Transverse colon (tissue), 4 donors: Measurements from ENCODE around the gene KRTAP23-1. TPM values are rescaled to one million over a fixed set of nuclear protein-coding genes. Genes with fewer than 3 reads are reported as not detected.

ENCODE experiments used
- DNase-seq: peaks from one replicate; pipeline ENCODE4 v3.0.0-alpha.2; 2019
- H3K27ac ChIP-seq, 4 donors: fragments of 200-600 bp; sonication (generic); 2 replicates each; pipeline ENCODE4 v1.5.1; 2016 to 2018; ENCODE audit warnings: inconsistent platforms in 4 of 4
- H3K27me3 ChIP-seq: fragments of 200-600 bp; sonication (generic); 2 replicates; pipeline ENCODE4 v1.5.1; 2017; ENCODE audit warnings: inconsistent platforms
- H3K36me3 ChIP-seq, 4 donors: fragments of 200-600 bp; sonication (generic); 2 replicates each; pipeline ENCODE4 v1.5.1; 2017 to 2019; ENCODE audit warnings: inconsistent platforms in 4 of 4
- H3K4me1 ChIP-seq, 4 donors: fragments of 200-600 bp; sonication (generic); 2 replicates each; pipeline ENCODE4 v1.5.1; 2017 to 2020; ENCODE audit warnings: inconsistent platforms in 4 of 4
- H3K4me3 ChIP-seq, 4 donors: fragments of 200-600 bp; sonication (generic); 1 replicate in 1 of 4; 2 replicates in 3 of 4; pipeline versions ENCODE4 v1.5.1 to v1.6.1; 2017 to 2019; ENCODE audit warnings: inconsistent platforms in 4 of 4
- H3K9me3 ChIP-seq, 2 donors: fragments of 200-600 bp; sonication (generic); 2 replicates each; pipeline ENCODE4 v1.5.1; 2017 to 2019; ENCODE audit warnings: inconsistent platforms in 2 of 2
- CTCF ChIP-seq, 5 experiments: fragments of 200-600 bp in 3 of 5; fragments of 450-650 bp in 2 of 5; sonication (generic) in 3 of 5; IDR thresholded peaks; 1 replicate in 2 of 5; 2 replicates in 3 of 5; pipeline ENCODE4 v1.5.1; 2016 to 2017; ENCODE audit warnings: antibody characterized with exemption in 5 of 5, inconsistent platforms in 3 of 5, mild to moderate bottlenecking in 2 of 5, moderate library complexity in 1 of 5
- EP300 ChIP-seq: sonication (generic); formaldehyde crosslinking; IDR thresholded peaks from one replicate; pipeline ENCODE4 v1.6.1; 2017; ENCODE audit warnings: antibody characterized with exemption, low read depth
- POLR2A ChIP-seq: fragments of 450-650 bp; IDR thresholded peaks from one replicate; pipeline ENCODE4 v1.6.1; 2016; ENCODE audit warnings: antibody characterized with exemption, mild to moderate bottlenecking, moderate library complexity
- POLR2AphosphoS5 ChIP-seq, 3 donors: sonication (generic); formaldehyde crosslinking; IDR thresholded peaks; one replicate each; pipeline ENCODE4 v1.6.1; 2016; ENCODE audit warnings: antibody characterized with exemption in 3 of 3
- WGBS, 2 donors: methylation state at CpG; one replicate each; pipeline ENCODE4 v1.1.5; 2018; ENCODE audit warnings: low coverage in 1 of 2; 5-methylcytosine and 5-hydroxymethylcytosine counted together
- in situ Hi-C, 4 donors: fragments of 200-750 bp; cut with MboI; loops; one replicate each; pipeline versions ENCODE4 v1.15.0 to v1.15.1; 2017; ENCODE audit warnings: low sequenced_read_pairs in 3 of 4, low pct_ligation_motif_present in 1 of 4, low pct_unique_long_range_greater_than_20kb in 1 of 4
- intact Hi-C: fragments of 100-400 bp; cut with DNase I; formaldehyde crosslinking; loops from one replicate; pipeline ENCODE4 v1.15.1; 2023; ENCODE audit warnings: low total_unique reads
- total RNA-seq, 4 donors: library from RNA; depleted of rRNA; stranded (reverse); fragments of >200 nt; gene quantifications; one replicate each; pipeline ENCODE4 v1.1.0, GENCODE V29; 2016

KRTAP23-1 gene
- total RNA-seq, 4 donors from 2014 or later, result not detected

- in situ Hi-C loops, result loop anchor here in 2 of 4 donors (25.0 kb wide), 2 partner anchors 112 to 738 kb away; no protein-coding TSS in a partner anchor
- no peak overlapping the region for H3K27ac ChIP-seq
- no peaks in the 10 kb centered on the region for H3K36me3 ChIP-seq
- DNase-seq, result no peak
- TF ChIP-seq EP300 (no peak), CTCF (IDR thresholded peaks at IDR 0.05) (no peak), POLR2AphosphoS5 (IDR thresholded peaks at IDR 0.05) (no peak), POLR2A (no peak)
- no peaks in the 10 kb centered on the region for H3K9me3 ChIP-seq
- no peaks in the 10 kb centered on the region for H3K27me3 ChIP-seq
- 31 to 39% methylated on average over 3 of the region's 3 CpGs for WGBS, 2 donors
- intact Hi-C loops, result no loop called here
- no peak overlapping the region for H3K4me3 ChIP-seq
- no peaks in the 10 kb centered on the region for H3K4me1 ChIP-seq
Measured at GRCh38 chr21:30349572-30349971, 1.2 kb upstream of the KRTAP23-1 start.

DNA sequence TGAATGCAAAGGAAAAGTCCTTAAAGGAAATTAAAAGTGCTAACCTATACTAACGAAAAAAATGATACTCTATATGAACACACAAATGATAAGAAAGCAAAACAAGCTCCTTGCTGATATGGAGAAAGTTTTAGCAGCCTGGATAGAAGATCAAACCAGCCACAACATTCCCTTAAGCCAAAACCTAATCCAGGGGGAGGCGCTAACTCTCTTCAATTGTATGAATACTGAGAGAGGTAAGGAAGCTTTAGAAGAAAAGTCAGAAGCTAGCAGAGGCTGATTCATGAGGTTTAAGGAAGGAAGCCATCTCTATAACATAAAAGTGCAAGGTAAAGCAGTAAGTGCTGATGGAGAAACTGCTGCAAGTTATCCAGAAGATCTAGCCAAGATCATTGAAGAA is 3.4 kb downstream of the KRTAP23-1 start:
- TF ChIP-seq CTCF (IDR thresholded peaks at IDR 0.05) (no peak), EP300 (no peak), POLR2A (no peak), POLR2AphosphoS5 (IDR thresholded peaks at IDR 0.05) (no peak)
- 62 to 73% methylated on average over 2 of the region's 2 CpGs for WGBS, 2 donors
- Histone ChIP-seq H3K36me3 (no peaks in the 10 kb centered on the region), H3K4me1 (no peaks in the 10 kb centered on the region), H3K27me3 (no peaks in the 10 kb centered on the region), H3K9me3 (no peaks in the 10 kb centered on the region), H3K27ac (no peak overlapping the region), H3K4me3 (no peak overlapping the region)
- DNase-seq, result no peak
- in situ Hi-C loops, result loop anchor here in 2 of 4 donors (25.0 kb wide), 2 partner anchors 108 to 742 kb away; no protein-coding TSS in a partner anchor
- intact Hi-C loops, result no loop called here

DNA sequence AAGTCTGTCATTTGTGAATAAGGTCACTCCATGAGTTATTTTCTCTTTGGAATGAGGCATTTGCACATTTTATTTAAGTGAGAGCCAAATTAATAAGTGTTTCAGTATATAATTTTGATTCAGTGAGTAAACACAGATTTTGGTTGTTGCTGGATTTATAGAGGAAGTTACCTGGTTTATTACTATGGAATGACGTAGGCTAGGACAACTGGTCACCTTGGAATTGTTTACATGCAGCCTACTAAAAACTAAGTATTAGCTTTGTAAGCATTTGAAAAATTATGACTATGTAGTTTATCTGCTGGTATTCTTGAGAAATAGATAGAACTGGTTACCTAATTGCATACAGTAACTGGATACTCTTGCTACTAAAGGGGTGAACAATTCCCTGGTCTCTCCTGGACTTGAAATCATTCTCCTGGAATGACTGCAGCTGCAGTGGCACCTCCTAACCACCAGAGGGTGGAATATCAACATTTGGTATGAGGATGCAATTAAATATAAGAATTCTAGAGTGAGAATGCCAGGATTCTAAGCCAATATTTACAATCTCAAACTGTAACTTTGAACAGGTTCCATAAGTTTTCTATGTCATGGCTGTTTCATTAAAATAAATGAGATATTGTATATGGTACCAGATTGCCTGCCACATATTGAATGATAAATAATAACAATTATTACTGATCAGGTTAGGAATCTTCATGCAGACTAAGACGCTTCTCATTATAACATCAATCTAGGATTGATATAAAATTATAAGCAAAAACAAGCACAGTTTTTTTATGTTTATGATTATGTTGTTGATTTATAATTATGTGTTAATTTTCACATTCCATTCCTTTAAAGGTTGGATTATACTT is 7.5 kb downstream of the KRTAP23-1 start:
- DNase-seq, result peak; percentile 41
- intact Hi-C loops, result no loop called here
- no peak overlapping the region for H3K27ac ChIP-seq
- no peaks in the 10 kb centered on the region for H3K36me3 ChIP-seq
- 67 to 75% methylated on average over 2 of the region's 2 CpGs for WGBS, 2 donors
- no peaks in the 10 kb centered on the region for H3K4me1 ChIP-seq
- no peaks in the 10 kb centered on the region for H3K27me3 ChIP-seq
- in situ Hi-C loops, result loop anchor here in 2 of 4 donors (25.0 kb wide), 2 partner anchors 104 to 746 kb away; no protein-coding TSS in a partner anchor
- no peaks in the 10 kb centered on the region for H3K9me3 ChIP-seq
- H3K4me3 ChIP-seq, result no peak overlapping the region
- TF ChIP-seq EP300 (no peak), CTCF (IDR thresholded peaks at IDR 0.05) (peak; percentile 71 to 88 (median 74))

DNA sequence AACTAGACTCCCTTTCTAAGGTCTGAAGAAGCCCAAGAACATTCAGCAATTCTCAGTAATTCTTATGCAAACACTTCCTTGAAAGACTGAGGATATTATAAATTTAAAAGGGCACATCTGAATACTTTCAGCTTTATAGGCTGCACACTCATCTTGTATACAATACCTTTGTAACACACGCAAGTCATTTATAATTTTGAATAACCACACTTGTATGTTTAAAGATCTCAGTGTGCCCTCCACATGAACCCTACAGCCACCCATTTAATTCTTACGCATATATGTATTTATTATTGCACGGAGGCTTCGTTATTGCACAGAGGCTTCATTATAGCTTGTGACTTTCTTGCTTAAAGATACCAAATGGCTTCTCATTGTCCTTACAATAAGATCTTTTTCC is 9.7 kb downstream of the KRTAP23-1 start:
- no peaks in the 10 kb centered on the region for H3K36me3 ChIP-seq
- no peak overlapping the region for H3K4me3 ChIP-seq
- no peak for TF ChIP-seq EP300
- no peak for TF ChIP-seq CTCF (IDR thresholded peaks at IDR 0.05)
- TF ChIP-seq POLR2AphosphoS5 (IDR thresholded peaks at IDR 0.05), result no peak
- TF ChIP-seq POLR2A, result no peak
- H3K27me3 ChIP-seq, result no peaks in the 10 kb centered on the region
- DNase-seq, result no peak
- intact Hi-C loops (no loop called here), in situ Hi-C loops (loop anchor here in 2 of 4 donors (25.0 kb wide), 2 partner anchors 101 to 749 kb away; no protein-coding TSS in a partner anchor)
- H3K9me3 ChIP-seq, result no peaks in the 10 kb centered on the region
- H3K27ac ChIP-seq, result no peak overlapping the region
- H3K4me1 ChIP-seq, result no peaks in the 10 kb centered on the region
- 65 to 71% methylated on average over 4 of the region's 4 CpGs for WGBS, 2 donors
